Keratinocyte (primary cell): Measurements from ENCODE around the gene NCK1.

Source experiments
- EZH2 ChIP-seq: IDR thresholded peaks from one replicate; pipeline ENCODE4 v1.6.1; 2012; ENCODE audit warnings: inconsistent platforms, mild to moderate bottlenecking, low read length, moderate library complexity
- TF ChIP-seq, protein P1 (sequence below), 3 experiments: IDR thresholded peaks in 1 of 3; conservative IDR thresholded peaks in 1 of 3; optimal IDR thresholded peaks in 1 of 3; 2 replicates in 2 of 3; 3 replicates in 1 of 3; pipeline versions ENCODE3 to v1.5.1; 2011; ENCODE audit warnings: low read length in 3 of 3, mild to moderate bottlenecking in 3 of 3, moderate library complexity in 2 of 3, control low read depth in 1 of 3, inconsistent platforms in 1 of 3; ENCODE audit not compliant: insufficient read depth in 2 of 3; ENCODE audit errors: extremely low read depth in 1 of 3

DNA sequence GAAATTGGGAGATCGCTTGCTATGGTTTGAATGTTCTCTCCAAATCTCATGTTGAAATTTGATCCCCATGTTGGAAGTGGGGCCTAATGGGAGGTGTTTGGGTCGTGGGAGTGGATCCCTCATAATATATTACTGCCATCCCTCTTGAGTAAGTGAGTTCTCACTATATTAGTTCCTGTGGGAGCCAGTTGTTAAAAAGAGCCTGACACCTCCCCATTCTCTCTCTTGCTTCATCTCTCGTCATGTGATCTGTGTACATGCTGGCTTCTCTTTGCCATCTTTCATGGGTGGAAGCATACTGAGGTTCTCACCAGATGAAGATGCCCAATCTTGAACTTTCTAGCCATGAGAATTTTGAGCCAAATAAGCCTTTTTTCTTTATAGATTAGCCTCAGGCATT is 52.7 kb downstream of the NCK1 start:
- TF ChIP-seq, protein P1, sequence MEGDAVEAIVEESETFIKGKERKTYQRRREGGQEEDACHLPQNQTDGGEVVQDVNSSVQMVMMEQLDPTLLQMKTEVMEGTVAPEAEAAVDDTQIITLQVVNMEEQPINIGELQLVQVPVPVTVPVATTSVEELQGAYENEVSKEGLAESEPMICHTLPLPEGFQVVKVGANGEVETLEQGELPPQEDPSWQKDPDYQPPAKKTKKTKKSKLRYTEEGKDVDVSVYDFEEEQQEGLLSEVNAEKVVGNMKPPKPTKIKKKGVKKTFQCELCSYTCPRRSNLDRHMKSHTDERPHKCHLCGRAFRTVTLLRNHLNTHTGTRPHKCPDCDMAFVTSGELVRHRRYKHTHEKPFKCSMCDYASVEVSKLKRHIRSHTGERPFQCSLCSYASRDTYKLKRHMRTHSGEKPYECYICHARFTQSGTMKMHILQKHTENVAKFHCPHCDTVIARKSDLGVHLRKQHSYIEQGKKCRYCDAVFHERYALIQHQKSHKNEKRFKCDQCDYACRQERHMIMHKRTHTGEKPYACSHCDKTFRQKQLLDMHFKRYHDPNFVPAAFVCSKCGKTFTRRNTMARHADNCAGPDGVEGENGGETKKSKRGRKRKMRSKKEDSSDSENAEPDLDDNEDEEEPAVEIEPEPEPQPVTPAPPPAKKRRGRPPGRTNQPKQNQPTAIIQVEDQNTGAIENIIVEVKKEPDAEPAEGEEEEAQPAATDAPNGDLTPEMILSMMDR (optimal IDR thresholded peaks at IDR 0.05 in 1 of 3, IDR thresholded peaks at IDR 0.05 in 1 of 3, conservative IDR thresholded peaks at IDR 0.05 in 1 of 3; ENCODE audit: extremely low read depth in 1 of 3, insufficient read depth in 2 of 3, low read length in 3 of 3), result no peak
- no peak for TF ChIP-seq EZH2
